HPDE6-E6E7 (cell line): ENCODE measurements around the gene ADGRV1.

Experiments used
- DNase-seq: peaks from one replicate; pipeline ENCODE4 v3.0.0; 2011; ENCODE audit warnings: missing footprints; ENCODE audit errors: extremely low spot score

ADGRV1 gene

GRCh38 chr5:91133183-91133582 lies 574.6 kb downstream of the ADGRV1 start:
- no peak for DNase-seq

- no peak for DNase-seq
Observed at GRCh38 chr5:91135475-91136248, 577.1 kb downstream of the ADGRV1 start.

- peak; percentile 59 for DNase-seq
Observed at GRCh38 chr5:91136271-91136670, 577.7 kb downstream of the ADGRV1 start.

- no peak for DNase-seq
Observed at GRCh38 chr5:91137647-91138046, 579.0 kb downstream of the ADGRV1 start.

GRCh38 chr5:91139572-91140200 lies 581.1 kb downstream of the ADGRV1 start:
- no peak for DNase-seq

- DNase-seq: no peak
Observed at GRCh38 chr5:91140657-91141056, 582.1 kb downstream of the ADGRV1 start.

GRCh38 chr5:91141642-91142041 lies 583.0 kb downstream of the ADGRV1 start:
- DNase-seq: no peak

- no peak for DNase-seq
Observed at GRCh38 chr5:91142386-91142785, 583.8 kb downstream of the ADGRV1 start.

GRCh38 chr5:91142819-91143218 lies 584.2 kb downstream of the ADGRV1 start:
- no peak for DNase-seq

- no peak for DNase-seq
Observed at GRCh38 chr5:91143840-91144239, 585.2 kb downstream of the ADGRV1 start.

GRCh38 chr5:91144491-91145332 lies 586.1 kb downstream of the ADGRV1 start:
- DNase-seq: no peak

- DNase-seq: no peak
Observed at GRCh38 chr5:91145333-91145620, 586.7 kb downstream of the ADGRV1 start.

- DNase-seq: no peak
Observed at GRCh38 chr5:91146230-91146629, 587.6 kb downstream of the ADGRV1 start.

- no peak for DNase-seq
Observed at GRCh38 chr5:91146905-91147600, 588.5 kb downstream of the ADGRV1 start.

- peak; percentile 32 for DNase-seq
Observed at GRCh38 chr5:91150234-91150633, 591.6 kb downstream of the ADGRV1 start.

GRCh38 chr5:91150636-91151035 lies 592.0 kb downstream of the ADGRV1 start:
- DNase-seq: no peak

- peak; percentile 74 for DNase-seq
Observed at GRCh38 chr5:91151947-91152346, 593.4 kb downstream of the ADGRV1 start.

GRCh38 chr5:91154338-91154737 lies 595.7 kb downstream of the ADGRV1 start:
- no peak for DNase-seq

- no peak for DNase-seq
Observed at GRCh38 chr5:91155274-91155673, 596.7 kb downstream of the ADGRV1 start.

- no peak for DNase-seq
Observed at GRCh38 chr5:91156242-91156641, 597.6 kb downstream of the ADGRV1 start.

- no peak for DNase-seq
Observed at GRCh38 chr5:91158011-91158410, 599.4 kb downstream of the ADGRV1 start.

GRCh38 chr5:91159647-91160046 lies 601.0 kb downstream of the ADGRV1 start:
- DNase-seq: no peak
